DMS153 treated with DMSO at 0.1 percent for 48 hours (cell line): ENCODE data around the gene MED15.

Source experiments
- DNase-seq: peaks from one replicate; lab custom pipeline; 2025; ENCODE audit not compliant: unreplicated experiment; lab: John Stamatoyannopoulos, UW

The MED15 gene

GRCh38 chr22:20509344-20510047 lies 2.1 kb downstream of the MED15 start:
- DNase-seq: no peak

- no peak for DNase-seq
These were observed 3.6 kb downstream of the MED15 start for GRCh38 chr22:20510811-20511577.

GRCh38 chr22:20511578-20512229 lies 4.3 kb downstream of the MED15 start:
- DNase-seq: no peak

GRCh38 chr22:20514658-20515406 lies 7.4 kb downstream of the MED15 start:
- no peak for DNase-seq

- no peak for DNase-seq
These were observed 9.0 kb downstream of the MED15 start for GRCh38 chr22:20516399-20516798.

- DNase-seq: no peak
These were observed 10.0 kb downstream of the MED15 start for GRCh38 chr22:20517422-20517821.

GRCh38 chr22:20517841-20518592 lies 10.6 kb downstream of the MED15 start:
- DNase-seq: no peak

GRCh38 chr22:20519558-20519957 lies 12.1 kb downstream of the MED15 start:
- DNase-seq: no peak

- no peak for DNase-seq
These were observed 12.7 kb downstream of the MED15 start for GRCh38 chr22:20520093-20520511.

- DNase-seq: no peak
These were observed 15.0 kb downstream of the MED15 start for GRCh38 chr22:20522134-20523004.

GRCh38 chr22:20523086-20523983 lies 15.9 kb downstream of the MED15 start:
- DNase-seq: no peak

- DNase-seq: peak; percentile 56
These were observed 16.6 kb downstream of the MED15 start for GRCh38 chr22:20524004-20524481.

- DNase-seq: no peak
These were observed 17.6 kb downstream of the MED15 start for GRCh38 chr22:20525048-20525447.

GRCh38 chr22:20526305-20526627 lies 18.9 kb downstream of the MED15 start:
- DNase-seq: no peak

- no peak for DNase-seq
These were observed 19.4 kb downstream of the MED15 start for GRCh38 chr22:20526628-20527355.

- DNase-seq: no peak
These were observed 21.1 kb downstream of the MED15 start for GRCh38 chr22:20528405-20528978.

GRCh38 chr22:20530368-20531153 lies 23.2 kb downstream of the MED15 start:
- DNase-seq: no peak
